Mesothelial cell of epicardium (in vitro differentiated cells): ENCODE measurements around the gene VENTX. TPM values are rescaled to one million over a fixed set of nuclear protein-coding genes. Genes with fewer than 3 reads are reported as not detected.

Experiments
- DNase-seq, 2 experiments: peaks; one replicate each; pipeline ENCODE4 v3.0.0; 2021; ENCODE audit warnings: low spot score in 2 of 2; ENCODE audit not compliant: unreplicated experiment in 2 of 2
- H3K27ac Mint-ChIP-seq: 2 replicates; pipeline ENCODE4 v1.8.0; 2021; ENCODE audit warnings: mixed read lengths
- H3K27me3 Mint-ChIP-seq: 2 replicates; pipeline ENCODE4 v1.8.0; 2021; ENCODE audit warnings: low read depth, mixed read lengths
- H3K36me3 Mint-ChIP-seq: 2 replicates; pipeline ENCODE4 v1.8.0; 2021; ENCODE audit warnings: mixed read lengths
- H3K4me1 Mint-ChIP-seq: 2 replicates; pipeline ENCODE4 v1.8.0; 2021; ENCODE audit warnings: mixed read lengths
- H3K4me3 Mint-ChIP-seq: 2 replicates; pipeline ENCODE4 v1.8.0; 2021; ENCODE audit warnings: mild to moderate bottlenecking, moderate library complexity, mixed read lengths
- H3K9me3 Mint-ChIP-seq: 2 replicates; pipeline ENCODE4 v1.8.0; 2021; ENCODE audit warnings: mixed read lengths
- total RNA-seq: library from RNA; stranded (reverse); gene quantifications from 3 replicates; pipeline ENCODE4 v1.2.1, GENCODE V29; 2021
- TF ChIP-seq, protein P1 (sequence below): fragments of 200-600 bp; sonication (generic); IDR thresholded peaks from one replicate; pipeline ENCODE4 v1.5.0; 2021; ENCODE audit warnings: antibody characterized with exemption; ENCODE audit not compliant: unreplicated experiment

The VENTX gene
- total RNA-seq, 1 donor from 2014 or later, result 0.09 TPM

GRCh38 chr10:133276100-133276434 is 38.4 kb downstream of the VENTX start:
- no peak for DNase-seq
- no peaks in the 10 kb centered on the region for H3K36me3 Mint-ChIP-seq
- TF ChIP-seq, protein P1, sequence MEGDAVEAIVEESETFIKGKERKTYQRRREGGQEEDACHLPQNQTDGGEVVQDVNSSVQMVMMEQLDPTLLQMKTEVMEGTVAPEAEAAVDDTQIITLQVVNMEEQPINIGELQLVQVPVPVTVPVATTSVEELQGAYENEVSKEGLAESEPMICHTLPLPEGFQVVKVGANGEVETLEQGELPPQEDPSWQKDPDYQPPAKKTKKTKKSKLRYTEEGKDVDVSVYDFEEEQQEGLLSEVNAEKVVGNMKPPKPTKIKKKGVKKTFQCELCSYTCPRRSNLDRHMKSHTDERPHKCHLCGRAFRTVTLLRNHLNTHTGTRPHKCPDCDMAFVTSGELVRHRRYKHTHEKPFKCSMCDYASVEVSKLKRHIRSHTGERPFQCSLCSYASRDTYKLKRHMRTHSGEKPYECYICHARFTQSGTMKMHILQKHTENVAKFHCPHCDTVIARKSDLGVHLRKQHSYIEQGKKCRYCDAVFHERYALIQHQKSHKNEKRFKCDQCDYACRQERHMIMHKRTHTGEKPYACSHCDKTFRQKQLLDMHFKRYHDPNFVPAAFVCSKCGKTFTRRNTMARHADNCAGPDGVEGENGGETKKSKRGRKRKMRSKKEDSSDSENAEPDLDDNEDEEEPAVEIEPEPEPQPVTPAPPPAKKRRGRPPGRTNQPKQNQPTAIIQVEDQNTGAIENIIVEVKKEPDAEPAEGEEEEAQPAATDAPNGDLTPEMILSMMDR, result no peak
- no peak overlapping the region for H3K27ac Mint-ChIP-seq
- H3K4me3 Mint-ChIP-seq, result peak overlapping the region; percentile 45
- H3K4me1 Mint-ChIP-seq, result peaks cover 22% of the 10 kb centered on the region
- H3K27me3 Mint-ChIP-seq, result peaks cover 11% of the 10 kb centered on the region
- no peaks in the 10 kb centered on the region for H3K9me3 Mint-ChIP-seq

DNA sequence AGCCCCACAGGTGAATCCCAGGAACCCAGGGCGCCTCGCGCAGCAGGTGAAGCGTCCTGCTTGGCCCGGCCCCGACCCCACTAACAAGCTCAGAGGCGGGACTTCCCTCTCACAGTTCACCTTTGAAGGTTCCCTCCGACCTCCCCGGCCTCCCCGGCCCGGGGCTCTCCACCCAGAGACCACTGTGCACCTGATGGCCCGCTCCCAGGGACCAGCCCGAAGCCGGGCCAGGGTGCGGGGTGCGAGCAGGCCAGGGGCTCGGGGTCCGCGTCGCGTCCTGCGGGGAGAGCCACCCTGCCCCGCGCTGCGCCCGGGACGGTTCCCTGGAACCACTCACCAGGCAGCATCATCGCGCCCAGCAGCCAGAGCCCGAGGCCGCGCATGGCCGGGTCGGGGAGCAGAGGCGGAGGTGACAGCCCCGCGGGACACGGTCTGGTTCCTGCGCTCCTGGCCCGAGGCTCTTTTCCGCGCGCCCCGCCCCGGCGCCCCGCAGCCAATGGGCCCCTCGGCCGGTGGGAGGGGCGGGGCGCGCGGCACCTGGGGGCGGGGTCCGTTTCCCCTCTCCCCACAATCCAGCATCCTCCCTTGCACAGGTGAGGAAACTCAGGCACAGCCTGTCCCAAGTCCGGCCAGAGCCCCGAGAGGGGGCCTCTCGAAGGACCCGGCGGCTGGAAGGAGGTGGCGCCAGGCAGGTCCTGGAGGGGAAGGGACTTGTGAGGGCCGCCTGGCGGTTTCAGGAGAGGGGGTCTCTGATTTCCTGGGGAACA is 39.0 kb downstream of the VENTX start, which contains the start of gene ADAM8:
Gene ADAM8 (minus strand): TSS at position 434 of the 767 bp plus-strand sequence. CDS start 51 bp downstream, at position 383.
- H3K27ac Mint-ChIP-seq, result no peak within 1 kb of the TSS
- TF ChIP-seq, protein P1, result no peak
- H3K36me3 Mint-ChIP-seq, result no peaks in the 10 kb centered on the region
- peak within 1 kb of the TSS; percentile 45 for H3K4me3 Mint-ChIP-seq
- peaks cover 11% of the 10 kb centered on the region for H3K27me3 Mint-ChIP-seq
- H3K9me3 Mint-ChIP-seq, result no peaks in the 10 kb centered on the region
- H3K4me1 Mint-ChIP-seq, result peaks cover 22% of the 10 kb centered on the region
- DNase-seq, result no peak

DNA sequence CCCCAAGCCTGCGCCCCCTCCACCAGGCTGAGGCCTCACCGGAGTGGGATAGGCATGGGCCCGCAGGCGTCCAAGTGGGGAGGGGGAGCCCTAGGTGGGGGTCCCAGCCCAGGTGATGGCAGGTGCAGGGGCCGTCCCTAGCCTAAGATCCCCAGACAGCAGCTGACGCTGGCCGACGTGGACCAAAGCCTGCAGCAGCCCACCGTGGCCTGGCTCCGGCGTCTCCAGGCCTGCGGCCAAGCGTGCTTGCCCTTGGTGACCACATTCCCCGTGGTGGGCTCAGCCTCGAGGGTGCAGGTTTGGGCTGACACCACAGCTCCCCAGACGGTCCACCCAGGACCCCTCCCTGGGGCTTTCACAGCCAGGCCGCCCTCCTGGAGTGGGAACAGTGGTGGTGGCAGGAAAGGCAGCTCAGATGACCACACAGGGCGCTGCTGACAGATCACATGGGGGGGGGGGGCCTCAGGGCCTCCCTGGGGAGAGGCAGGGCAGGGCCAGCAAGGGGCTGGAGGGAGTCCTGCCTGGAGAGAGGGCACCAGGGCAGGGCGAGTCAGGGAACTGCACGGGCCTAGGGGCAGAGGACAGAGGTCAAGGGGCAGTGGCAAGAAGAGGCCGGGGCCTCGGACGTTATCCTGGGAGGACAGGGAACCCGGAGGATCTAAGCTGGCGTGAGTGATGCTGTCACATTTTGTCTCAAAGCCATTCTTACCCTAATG is 39.8 kb downstream of the VENTX start:
- H3K36me3 Mint-ChIP-seq, result peaks cover 5% of the 10 kb centered on the region
- H3K27ac Mint-ChIP-seq, result no peak overlapping the region
- no peak for DNase-seq
- H3K4me3 Mint-ChIP-seq, result no peak overlapping the region
- H3K27me3 Mint-ChIP-seq, result peaks cover 11% of the 10 kb centered on the region
- TF ChIP-seq, protein P1, result no peak
- H3K9me3 Mint-ChIP-seq, result no peaks in the 10 kb centered on the region
- peaks cover 22% of the 10 kb centered on the region for H3K4me1 Mint-ChIP-seq

- Mint-ChIP-seq H3K36me3 (peaks cover 7% of the 10 kb centered on the region), H3K27ac (peak overlapping the region; percentile 72), H3K4me1 (peaks cover 22% of the 10 kb centered on the region), H3K9me3 (no peaks in the 10 kb centered on the region), H3K27me3 (peaks cover 11% of the 10 kb centered on the region), H3K4me3 (peak overlapping the region; percentile 30)
- DNase-seq, result no peak
- TF ChIP-seq, protein P1, result no peak
Observed at GRCh38 chr10:133277993-133278576, 40.4 kb downstream of the VENTX start.

GRCh38 chr10:133278577-133279265 is 41.1 kb downstream of the VENTX start:
- peak overlapping the region; percentile 30 for H3K4me3 Mint-ChIP-seq

More at GRCh38 chr10:133278577-133279265, 41.1 kb downstream of the VENTX start:
- Mint-ChIP-seq H3K36me3 (peaks cover 8% of the 10 kb centered on the region), H3K27me3 (peaks cover 11% of the 10 kb centered on the region), H3K27ac (peak overlapping the region; percentile 72), H3K9me3 (no peaks in the 10 kb centered on the region), H3K4me1 (peaks cover 22% of the 10 kb centered on the region)
- TF ChIP-seq, protein P1, result no peak
- no peak for DNase-seq
